GM18498 (cell line): ENCODE results near the gene PIF1.
"Not testable (repeated sequence)": the region's sequence is repeated elsewhere in the genome, so short reads cannot be mapped to it uniquely, and the experiment has no call there.

ENCODE experiments used
- ATAC-seq: cut with Tn5 transposase; IDR thresholded peaks from one replicate; pipeline ENCODE4 v1.9.1; 2021; ENCODE audit warnings: mild to moderate bottlenecking, moderate library complexity; ENCODE audit not compliant: unreplicated experiment

PIF1 gene

DNA sequence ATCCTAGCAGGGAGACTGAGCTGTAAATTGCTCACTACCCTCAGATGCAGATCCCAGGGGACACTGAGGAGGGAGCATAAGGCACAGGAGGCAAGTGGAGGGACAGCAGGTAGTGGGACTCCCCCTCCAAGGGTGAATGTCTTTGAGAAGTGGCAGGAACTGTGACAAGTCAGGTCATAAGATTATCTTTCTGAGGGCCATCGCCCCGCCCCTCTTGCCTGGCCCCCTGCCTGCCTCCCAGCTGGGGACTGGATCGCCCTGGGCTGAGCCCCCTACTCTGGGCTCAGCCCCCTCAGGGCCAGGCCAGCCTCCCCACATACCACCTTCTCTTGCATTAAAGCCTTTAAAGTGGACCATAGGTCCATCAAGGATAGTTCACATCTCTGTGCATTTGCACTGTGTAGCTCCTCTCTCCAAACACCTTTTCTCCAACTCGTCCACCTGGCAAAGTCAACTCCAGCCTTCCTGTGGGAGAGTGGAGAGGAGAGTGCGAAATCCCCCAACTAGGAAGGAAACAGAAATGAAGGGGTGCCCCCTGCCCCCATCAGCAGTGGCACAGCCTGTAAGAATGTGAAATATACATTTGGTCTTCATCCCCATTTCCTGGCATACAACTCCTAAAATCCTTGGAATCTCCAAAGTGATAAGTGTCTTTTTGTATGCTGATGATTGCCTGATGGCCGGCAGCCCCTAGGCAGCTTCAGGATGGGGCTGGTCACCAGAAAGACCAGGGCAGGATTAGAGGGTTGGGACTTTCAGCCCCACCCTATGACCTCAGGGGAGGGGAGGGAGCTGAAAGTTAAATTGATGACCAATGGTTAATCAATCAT is 14.7 kb downstream of the PIF1 start:
- no peak for ATAC-seq

DNA sequence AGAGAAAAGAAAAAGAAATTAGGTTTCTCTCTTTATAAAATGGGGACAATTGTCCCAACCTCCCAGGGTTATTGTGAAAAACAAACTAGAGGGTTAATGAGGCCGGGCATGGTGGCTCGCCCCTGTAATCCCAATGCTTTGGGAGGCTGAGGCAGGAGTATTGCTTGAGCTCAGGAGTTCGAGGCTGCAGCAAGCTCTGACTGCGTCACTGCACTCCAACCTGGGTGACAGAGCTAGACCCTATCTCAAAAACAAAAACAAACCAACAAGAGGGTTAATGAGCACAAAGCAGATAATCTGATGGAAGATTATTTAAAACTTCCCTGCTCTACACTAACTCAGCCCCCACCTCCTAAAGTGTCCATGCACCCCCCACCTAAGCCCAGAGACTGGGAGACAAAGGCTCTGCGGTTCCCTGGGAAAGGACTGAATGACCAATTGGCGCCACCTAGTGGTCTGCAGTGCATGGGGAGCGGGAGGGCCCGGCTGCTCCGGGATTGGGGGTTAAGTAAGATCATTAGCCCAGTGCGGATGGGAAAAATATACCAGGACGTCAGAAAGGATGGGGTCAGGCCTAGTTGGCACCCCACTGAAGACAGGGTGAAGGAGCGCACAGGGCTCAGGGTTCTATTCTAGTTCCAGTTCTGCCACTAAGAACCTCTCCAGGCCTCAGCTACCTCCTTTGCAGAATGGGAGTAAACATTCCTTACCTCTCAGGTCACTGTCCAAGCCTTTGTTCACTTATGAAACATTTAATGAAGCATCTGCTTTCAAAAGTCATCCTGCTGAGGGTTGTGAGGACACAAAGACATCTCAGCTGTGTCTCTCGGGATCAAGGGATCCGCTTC is 15.6 kb downstream of the PIF1 start:
- ATAC-seq, result no peak

DNA sequence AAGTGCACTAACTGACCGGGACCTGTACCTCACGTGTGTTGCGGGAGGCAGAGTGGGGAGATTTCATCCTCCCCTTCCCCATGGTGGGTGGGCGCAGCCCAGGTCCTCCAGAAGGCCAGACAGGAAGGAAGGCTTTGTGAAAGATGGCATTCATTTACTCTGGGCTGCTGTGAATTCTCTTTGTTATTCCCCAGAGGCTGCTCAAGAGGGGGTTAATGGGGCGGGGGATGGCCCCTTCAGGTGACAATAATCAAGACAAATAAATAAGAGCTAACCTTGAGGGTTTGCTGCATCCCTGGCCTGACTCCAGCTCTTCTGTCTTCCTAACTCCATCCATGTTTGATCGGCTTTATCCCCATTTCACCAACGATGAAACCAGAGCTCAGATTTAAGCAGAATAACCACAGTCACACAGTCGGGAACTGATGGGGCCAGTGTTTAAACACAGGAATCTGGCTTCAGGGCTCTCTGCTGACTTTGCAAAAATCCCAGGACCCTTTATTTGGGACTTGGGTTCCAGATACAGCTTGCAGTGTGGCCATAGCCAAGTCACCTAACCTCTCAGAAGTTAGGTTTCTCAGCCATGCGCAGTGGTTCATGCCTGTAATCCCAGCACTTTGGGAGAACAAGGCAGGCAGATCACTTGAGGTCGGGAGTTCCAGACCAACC is 16.5 kb downstream of the PIF1 start:
- ATAC-seq, result no peak

DNA sequence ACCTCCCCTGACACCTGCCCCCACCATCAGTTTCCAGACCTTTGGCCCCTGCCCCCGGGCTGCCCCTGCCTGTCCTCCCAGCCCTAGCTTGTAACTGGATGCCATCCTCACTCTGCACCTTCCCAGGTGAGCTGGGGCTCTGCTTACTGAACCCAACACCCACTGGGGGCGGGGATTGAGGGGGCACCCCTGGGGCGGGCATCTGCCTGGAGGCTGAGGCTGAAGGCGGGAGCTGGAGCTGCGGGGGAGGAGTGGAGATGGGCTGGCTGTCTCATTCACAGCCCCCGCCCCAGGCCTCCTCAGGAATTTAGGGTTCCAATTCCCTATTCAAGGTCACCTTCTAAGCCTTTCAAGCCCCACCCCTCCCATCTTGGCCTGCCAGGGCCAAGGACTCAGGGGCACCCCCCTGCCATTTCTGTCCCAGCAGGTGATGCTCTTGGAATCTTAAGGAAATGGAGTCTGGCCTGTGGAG is 17.7 kb downstream of the PIF1 start:
- ATAC-seq, result no peak

DNA sequence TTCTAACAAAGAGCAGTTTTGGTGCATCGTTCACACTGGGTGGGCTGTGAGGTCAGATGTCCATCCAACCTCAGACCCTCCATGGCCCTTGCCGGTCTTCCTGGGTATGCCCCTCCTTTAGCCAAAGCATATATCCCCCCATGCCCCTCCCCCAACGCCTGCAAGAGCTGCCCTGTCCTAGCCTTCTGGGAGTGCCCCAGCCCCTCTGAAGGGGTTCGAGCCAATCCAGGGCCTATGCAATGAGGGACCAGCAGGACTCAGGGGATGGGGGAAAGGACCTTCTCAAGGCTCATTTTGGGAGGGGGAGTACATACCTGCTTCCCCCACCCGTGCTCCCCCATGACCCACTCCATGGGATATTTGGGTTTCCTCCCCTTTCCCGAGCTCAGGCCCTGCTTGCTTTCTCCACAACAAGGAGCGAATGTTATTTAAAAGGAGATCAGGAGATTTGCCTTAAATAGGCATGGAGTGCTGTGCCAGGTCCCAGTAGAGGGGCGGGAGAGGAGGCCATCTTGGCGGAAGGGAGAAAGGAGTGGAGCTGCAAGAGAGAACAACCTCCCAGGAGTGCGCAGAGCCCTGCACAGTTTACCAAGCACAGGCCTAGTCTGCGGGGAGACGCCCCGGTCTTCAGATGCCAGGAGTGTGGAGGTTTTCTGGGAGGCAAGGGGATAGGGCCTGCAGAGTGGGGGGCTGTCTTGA is 18.2 kb downstream of the PIF1 start:
- no peak for ATAC-seq

DNA sequence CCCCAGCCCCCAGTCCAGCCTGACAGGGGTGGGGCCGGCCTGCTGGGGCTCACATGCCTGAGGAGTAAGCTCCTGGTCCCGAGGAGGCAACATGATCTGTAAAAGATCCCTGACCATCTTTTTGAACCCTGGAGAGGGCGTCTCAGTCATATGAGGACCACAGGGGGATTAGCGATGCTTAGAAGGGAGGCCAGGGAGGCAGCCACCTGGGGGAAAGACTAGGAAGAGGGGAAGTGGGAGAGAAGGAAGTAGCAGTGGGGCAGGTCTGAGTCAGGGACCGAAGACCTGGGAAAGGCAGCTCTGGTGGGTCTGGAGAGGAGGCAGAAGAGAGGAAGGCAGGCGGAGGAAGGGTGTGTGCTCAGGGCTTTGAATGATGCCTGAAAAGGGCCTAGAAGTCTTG is 18.9 kb downstream of the PIF1 start:
- no peak for ATAC-seq

DNA sequence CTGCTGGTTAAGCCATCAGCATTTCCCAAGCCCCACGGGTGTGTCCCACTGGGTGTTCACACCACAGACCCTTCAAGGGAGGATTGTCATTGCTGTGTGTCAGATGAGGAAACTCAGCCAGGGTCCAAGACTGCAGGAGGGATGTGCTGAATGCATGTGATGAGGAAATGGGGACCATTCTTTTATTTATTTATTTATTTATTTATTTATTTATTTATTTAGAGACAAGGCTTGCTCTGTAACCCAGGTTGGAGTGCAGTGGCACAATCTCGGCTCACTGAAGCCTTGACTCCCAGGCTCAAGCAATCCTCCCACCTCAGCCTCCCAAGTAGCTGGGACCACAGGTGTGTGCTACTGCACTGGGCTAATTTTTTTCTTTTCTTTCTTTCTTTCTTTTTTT is 20.8 kb downstream of the PIF1 start:
- no peak for ATAC-seq

DNA sequence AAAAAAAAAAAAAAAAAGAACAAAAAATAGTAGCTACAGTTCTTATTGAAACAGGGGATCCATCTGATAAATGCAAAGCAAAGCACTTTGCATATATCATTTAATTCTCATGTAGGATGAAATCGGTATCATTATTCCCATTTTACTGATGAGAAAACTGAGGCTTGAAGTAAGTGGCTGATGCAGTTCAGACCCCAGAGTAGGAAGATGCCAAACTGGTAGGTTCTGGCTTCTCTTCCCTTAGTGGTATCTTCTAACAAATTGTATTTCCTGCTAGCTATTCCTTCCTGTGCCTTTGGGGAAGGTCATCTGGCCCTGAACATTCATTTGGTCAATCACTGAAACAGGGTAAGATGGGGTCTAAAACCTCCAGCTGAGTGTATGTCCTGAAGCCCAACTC is 21.9 kb downstream of the PIF1 start:
- ATAC-seq, result no peak

DNA sequence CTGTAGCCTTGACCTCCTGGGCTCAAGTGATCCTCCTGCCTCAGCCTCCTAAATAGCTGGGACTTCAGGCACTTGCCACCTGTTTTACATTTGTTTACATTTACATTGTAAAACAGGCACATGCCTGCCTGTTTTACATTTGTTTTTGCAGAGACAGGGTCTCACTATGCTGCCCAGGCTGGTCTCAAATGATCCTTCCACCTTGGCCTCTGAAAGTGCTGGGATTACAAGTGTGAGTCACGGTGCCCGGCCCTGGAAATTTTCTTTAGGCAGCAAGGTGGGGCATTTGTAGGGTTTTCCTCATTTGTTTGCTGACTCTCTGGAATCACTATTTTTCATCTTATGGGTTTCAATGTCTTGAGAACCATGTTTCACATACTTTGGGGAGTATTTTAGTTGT is 25.0 kb downstream of the PIF1 start:
- ATAC-seq, result no peak

DNA sequence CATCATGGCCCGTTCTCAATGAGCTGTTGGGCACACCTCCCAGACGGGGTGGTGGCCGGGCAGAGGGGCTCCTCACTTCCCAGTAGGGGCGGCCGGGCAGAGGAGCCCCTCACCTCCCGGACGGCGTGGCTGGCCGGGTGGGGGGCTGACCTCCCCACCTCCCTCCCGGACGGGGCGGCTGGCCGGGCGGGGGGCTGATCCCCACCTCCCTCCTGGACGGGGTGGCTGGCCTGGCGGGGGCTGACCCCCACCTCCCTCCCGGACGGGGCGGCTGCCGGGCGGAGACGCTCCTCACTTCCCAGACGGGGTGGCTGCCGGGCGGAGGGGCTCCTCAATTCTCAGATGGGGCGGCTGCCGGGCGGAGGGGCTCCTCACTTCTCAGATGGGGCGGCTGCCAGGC is 26.5 kb downstream of the PIF1 start:
- ATAC-seq, result not testable (repeated sequence)

DNA sequence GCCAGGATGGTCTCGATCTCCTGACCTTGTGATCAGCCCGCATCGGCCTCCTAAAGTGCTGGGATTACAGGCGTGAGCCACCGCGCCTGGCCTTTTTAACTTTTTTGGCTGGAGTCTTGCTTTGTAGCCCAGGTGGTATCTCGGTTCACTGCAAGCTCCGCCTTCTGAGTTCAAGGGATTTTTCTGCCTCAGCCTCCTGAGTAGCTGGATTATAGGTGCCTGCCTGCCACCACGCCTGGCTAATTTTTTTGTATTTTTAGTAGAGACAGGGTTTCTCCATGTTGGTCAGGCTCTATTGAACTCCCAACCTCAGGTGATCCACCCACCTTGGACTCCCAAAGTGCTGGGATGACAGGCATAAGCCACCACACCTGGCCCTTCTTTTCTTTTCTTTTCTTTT is 29.5 kb downstream of the PIF1 start:
- ATAC-seq, result not testable (repeated sequence)

DNA sequence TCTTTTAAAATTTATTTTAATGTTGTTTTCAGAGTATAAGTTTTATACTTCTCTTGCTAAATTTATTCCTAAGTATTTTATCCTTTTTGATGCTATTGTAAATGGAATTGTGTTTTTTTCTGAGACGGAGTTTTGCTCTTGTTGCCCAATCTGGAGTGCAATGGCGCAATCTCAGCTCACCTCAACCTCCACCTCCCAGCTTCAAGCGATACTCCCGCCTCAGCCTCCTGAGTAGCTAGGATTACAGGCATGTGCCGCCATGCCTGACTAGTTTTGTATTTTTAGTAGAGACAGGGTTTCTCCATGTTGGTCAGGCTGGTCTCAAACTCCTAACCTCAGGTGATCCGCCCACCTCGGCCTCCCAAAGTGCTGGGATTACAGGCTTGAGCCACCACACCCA is 30.1 kb downstream of the PIF1 start:
- not testable (repeated sequence) for ATAC-seq

DNA sequence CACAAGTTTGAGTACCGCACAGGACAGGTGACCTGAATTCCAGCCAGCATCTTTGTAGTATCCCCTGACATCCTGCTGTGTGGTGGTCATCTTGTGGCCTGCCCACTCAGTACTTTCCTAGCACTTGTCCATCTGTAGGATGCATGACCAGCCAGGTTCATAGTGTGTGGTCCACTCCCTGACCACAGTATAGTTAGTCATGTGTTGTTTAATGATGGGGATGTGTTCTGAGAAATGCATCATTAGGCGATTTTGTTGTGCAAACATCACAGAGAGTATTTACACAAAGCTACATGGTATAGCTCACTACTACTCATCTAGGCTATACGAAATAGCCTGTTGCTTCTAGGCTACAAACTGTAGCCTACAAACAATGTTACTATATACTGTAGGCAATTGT is 33.2 kb downstream of the PIF1 start:
- no peak for ATAC-seq

DNA sequence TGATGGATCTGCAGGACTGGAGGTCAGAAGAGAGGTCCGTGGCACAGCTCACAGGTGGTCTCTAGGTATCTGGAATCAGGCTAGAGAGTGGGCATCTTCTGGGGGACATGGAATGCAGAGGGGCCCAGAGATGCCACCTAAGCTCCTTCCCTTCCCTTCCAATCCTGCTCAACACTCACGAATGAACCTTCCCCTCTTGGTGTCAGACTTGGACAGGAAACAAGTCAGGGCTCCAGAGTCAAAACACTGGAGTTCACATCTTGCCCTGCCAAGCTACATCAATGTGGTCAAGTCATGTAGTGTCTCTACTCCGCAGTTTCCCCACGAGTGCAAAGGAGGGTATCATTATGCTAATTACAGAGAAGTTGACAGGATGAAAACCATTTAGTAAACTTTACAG is 34.0 kb downstream of the PIF1 start:
- ATAC-seq, result no peak

DNA sequence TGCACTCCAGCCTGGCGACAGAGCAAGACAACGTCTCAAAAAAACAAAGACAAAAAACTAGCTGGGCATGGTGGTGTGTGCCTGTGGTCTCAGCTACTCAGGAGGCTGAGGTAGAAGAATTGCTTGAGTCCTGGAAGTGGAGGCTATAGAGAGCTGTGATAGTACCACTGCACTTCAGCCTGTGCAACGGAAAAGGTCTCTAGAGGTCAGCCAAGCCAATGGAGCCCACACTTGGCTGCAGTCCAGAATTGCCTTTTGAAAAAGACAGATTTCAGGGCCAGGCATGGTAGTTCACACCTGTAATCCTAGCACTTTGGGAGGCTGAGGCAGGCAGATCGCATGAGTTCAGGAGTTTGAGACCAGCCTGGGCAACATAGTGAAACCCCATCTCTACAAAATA is 41.7 kb downstream of the PIF1 start:
- ATAC-seq, result no peak

DNA sequence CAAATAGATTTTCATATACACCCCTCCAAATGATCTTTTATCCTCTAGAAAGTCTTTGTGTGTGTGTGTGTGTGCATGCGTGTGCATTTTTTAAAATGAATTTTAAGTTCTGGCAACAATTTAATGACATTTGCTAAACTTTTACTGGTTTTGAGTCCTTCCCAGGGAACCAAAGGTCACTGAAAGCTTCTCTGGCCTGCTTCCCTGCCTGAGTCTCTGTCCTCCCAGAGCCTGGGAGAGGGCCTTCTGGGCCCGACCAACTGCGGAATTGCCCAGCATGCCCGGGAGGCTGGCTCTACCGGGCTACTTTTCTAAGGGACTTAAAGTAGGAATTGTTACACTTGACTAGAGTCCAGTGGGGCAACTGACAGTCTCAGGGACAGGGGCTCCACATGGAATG is 42.7 kb downstream of the PIF1 start:
- no peak for ATAC-seq

DNA sequence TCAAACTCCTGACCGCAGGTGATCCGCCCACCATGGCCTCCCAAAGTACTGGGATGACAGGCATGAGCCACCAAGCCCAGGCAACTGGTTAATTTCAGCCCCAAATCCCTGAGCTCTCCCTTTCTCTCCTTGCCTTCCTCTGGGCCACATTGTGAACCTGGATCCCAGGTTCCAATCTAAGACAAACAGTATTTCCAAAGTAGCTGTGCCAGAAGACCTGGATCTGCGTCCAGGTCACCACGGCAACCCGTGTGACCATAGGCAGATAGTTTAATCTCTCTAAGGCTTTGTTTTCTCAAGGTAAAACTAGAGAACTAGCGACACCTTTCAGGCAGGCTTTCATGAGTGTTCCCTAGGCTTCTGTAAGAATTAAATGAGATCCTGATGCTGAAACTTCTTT is 44.1 kb downstream of the PIF1 start:
- no peak for ATAC-seq

DNA sequence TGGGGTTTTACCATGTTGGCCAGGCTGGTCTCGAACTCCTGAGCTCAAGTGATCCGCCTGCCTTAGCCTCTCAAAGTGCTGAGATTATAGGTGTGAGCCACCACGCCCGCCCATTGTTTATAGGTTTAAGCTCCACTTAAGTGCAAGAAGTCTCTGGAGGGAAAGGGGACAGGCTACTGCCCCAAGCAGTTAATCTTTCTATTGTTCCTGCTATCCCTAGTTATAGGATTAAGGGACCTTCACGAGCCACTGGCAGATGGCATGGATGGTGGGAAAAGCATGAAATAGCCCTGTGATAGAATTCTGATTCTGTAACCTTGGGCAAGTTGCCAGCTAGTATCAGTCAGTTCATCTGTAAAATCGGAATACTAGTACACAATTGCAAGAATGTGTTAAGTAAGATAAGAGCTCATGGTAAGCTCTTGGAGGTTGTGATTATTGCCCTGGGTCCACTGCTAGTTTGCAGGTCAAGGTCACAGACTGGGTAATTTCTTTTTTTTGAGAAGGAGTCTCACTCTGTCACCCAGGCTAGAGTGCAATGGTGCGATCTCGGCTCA is 44.8 kb downstream of the PIF1 start:
- ATAC-seq, result no peak

DNA sequence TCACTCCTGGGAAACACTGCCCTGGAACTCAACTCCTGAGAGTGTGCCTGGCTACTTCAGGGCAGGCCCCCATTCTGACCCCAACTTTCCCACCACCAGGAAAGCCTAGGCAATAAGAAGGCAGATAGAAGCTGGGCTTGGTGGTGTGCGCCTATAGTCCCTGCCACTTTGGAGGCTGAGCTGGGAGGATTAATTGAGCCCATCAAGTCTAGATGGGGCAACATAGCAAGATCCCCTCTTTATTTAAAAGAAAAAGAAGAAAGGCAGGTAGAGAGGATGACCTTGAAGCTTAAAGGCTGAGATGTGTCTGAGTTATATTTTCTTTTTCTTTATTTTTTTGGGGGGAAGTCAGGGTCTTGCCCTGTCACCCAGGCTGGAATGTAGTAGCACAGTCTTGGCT is 45.8 kb downstream of the PIF1 start:
- no peak for ATAC-seq

DNA sequence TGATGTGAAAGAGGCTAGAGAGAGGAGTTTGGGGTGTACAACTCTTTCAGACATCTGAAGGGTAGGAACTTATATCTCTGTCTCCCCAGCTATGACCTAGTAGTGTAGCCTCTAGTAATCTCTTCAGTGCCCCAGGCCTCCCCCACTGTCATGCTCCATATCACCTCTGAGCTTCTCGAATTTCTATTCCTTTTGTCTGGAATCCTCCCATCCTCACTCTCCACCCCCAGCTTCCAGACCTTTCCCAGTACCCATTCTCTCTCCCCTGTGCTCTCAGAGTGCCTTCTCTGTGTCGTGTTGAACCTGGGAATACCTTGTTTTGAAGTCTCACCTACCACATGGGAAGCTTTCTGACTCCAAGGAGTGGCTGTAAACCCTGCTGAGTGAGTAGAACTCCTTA is 46.4 kb downstream of the PIF1 start:
- ATAC-seq, result no peak

DNA sequence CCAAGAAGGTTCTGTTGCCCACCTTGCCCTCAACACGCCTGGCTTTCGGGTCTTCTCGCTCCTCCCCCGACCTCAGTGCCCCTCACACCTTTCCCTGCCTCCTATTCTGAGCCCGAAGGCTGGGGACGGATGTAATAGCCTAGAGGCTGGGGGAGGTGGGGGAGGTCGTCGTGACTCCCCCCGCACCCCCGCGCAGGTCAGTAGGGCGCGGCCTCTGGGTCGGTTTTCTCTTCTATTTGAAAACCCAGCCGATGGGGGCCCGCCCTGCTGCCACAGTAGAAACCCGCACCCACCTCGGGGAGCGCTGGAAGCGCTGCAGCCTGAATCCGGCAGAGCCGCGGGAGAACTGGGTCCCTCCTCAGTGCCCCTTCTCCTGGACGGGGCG is 49.1 kb downstream of the PIF1 start:
- no peak for ATAC-seq
